GM12864 (cell line): Measurements from ENCODE around the gene TMEM121B.
A peak's percentile ranks its signal among the peaks of the same experiment; 100 is the strongest.

Source experiments
- DNase-seq: peaks from one replicate; pipeline ENCODE4 v3.0.0-alpha.2; 2011; ENCODE audit warnings: low read depth
- H3K4me3 ChIP-seq: 2 replicates; pipeline ENCODE4 v1.5.1; 2011; ENCODE audit warnings: mild to moderate bottlenecking, low read depth, low read length, control low read depth
- TF ChIP-seq, protein P1 (sequence below): IDR thresholded peaks from 2 replicates; pipeline ENCODE4 v1.5.1; 2011; ENCODE audit warnings: low read depth, mild to moderate bottlenecking, moderate library complexity, low read length, control low read depth, inconsistent platforms; ENCODE audit errors: missing control alignments

The TMEM121B gene

DNA sequence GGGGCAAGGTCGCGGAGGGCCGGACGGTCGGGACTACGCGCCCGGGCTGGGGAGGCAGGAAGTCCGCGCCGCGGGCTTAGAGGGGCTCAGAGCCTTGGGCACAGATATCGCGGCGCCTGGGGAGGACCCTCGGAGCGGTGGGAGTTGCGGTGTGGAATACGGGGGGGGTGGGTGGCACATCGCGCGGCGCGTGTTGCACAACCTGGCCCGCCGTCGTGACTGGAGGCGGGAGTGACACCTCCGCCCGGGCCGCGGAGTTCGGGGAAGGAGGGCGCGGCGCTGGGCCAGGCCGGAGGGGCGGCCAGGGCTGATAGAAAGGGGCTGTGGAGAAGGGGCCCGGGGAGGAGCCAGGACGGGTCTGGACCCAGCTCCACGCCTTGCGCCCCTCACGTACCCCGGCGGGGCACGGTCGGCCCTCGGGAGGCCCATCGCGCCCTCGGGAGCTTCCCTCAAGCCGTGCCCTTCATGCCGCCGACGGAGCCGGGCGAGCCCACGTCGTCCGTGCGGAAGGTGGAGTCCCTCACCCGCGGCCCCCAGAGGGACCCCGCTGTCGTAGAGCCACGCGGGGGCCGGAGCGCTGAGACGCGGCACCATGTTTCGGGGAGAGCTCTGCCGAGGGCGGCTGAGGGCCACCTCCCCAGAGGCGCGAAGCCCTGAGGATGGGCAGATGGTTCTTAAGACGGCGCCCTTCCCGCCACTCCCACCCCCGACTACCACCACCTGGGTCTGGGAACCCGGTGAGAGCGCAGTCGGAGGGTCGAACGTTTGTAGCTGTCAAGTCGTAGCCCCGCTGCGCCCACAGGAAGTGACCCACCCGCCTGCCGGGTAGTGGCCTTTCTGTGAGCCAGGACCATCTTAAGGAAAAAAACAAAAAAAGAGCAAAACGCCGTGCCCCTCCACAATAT, 35.6 kb downstream of the TMEM121B start:
- DNase-seq: no peak
- TF ChIP-seq, protein P1, sequence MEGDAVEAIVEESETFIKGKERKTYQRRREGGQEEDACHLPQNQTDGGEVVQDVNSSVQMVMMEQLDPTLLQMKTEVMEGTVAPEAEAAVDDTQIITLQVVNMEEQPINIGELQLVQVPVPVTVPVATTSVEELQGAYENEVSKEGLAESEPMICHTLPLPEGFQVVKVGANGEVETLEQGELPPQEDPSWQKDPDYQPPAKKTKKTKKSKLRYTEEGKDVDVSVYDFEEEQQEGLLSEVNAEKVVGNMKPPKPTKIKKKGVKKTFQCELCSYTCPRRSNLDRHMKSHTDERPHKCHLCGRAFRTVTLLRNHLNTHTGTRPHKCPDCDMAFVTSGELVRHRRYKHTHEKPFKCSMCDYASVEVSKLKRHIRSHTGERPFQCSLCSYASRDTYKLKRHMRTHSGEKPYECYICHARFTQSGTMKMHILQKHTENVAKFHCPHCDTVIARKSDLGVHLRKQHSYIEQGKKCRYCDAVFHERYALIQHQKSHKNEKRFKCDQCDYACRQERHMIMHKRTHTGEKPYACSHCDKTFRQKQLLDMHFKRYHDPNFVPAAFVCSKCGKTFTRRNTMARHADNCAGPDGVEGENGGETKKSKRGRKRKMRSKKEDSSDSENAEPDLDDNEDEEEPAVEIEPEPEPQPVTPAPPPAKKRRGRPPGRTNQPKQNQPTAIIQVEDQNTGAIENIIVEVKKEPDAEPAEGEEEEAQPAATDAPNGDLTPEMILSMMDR: no peak
- H3K4me3 ChIP-seq: peak overlapping the region; percentile 85

- TF ChIP-seq, protein P1: no peak
- peak; percentile 67 for DNase-seq
- peak within 1 kb of the TSS; percentile 85 for H3K4me3 ChIP-seq
Observed at GRCh38 chr22:17084554-17085276, 36.4 kb downstream of the TMEM121B start, which contains the start of gene IL17RA. Gene IL17RA, plus strand, starts transcription at chr22:17085000. Its CDS starts 92 bp downstream, at chr22:17085092.

GRCh38 chr22:17083811-17084441, 37.2 kb downstream of the TMEM121B start:
- no peak overlapping the region; the same call in 1 of the 2 replicates for H3K4me3 ChIP-seq
- TF ChIP-seq, protein P1: no peak
- DNase-seq: no peak

DNA sequence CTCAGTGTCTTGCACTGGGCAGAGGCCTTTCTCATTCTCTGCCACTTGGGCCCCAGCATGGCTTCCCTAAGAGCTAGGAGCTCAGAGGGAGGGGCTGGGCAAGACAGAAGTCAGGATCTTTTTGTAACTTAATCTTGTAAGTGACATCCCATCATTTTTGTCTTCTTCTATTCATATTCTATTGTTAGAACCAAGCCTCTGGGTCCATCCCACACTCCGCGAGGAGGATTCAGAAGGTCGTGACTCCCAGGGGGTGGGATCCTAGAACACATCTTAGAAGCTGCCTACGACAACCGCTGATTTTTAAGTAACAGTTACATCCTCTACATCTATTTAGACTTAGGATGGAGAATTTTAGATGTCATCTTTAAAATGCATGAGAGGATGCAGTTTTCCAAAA, 37.9 kb downstream of the TMEM121B start:
- no peak for DNase-seq
- TF ChIP-seq, protein P1: no peak
- H3K4me3 ChIP-seq: no peak overlapping the region

DNA sequence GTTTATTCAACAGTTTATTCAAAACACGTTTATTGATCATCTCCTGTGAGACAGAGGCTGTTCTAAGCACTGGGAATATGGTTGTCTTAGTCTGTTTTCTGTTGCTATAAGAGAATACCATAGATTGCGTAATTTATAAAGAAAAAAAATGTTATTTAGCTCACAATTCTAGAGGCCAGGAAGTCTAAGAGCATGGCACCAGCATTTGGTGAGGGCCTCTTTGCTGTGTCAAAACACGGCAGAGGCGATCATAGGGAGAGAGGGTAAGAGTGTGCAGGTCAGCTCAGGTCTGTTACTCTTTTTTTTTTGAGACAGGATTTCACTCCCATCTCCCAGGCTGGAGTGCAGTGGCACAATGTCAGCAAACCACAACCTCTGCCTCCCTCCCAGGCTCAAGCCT, 41.6 kb downstream of the TMEM121B start:
- H3K4me3 ChIP-seq: no peak overlapping the region
- TF ChIP-seq, protein P1: no peak
- DNase-seq: no peak

GRCh38 chr22:17077255-17077654, 43.9 kb downstream of the TMEM121B start:
- no peak overlapping the region for H3K4me3 ChIP-seq
- DNase-seq: no peak
- TF ChIP-seq, protein P1: no peak
